Measurements from ENCODE around the gene APBA1. TPM values are rescaled to one million over a fixed set of nuclear protein-coding genes. Genes with fewer than 3 reads are reported as not detected.

Gene APBA1
- polyA plus RNA-seq, 1 experiment = 6.7 TPM

GRCh38 chr9:69546265-69546664 lies 125.9 kb downstream of the APBA1 start:
- Histone ChIP-seq H3K27me3 (ENCODE audit: control insufficient read depth, insufficient read depth, low read length) (no peaks in the 10 kb centered on the region), H3K4me3 (ENCODE audit: low read depth, low read length) (no peak overlapping the region), H3K9me3 (ENCODE audit: control insufficient read depth, insufficient read depth, low read length) (no peaks in the 10 kb centered on the region), H3K27ac (ENCODE audit: low read depth, low read length) (no peak overlapping the region)
- ChIA-PET POLR2A (no interaction called here), CTCF (interaction anchor here (0.5 to 3.5 kb wide), 6 partner anchors 13 to 369 kb away, joined by 3 to 43 read pairs (median 4); no protein-coding TSS in a partner anchor)
- TF ChIP-seq, protein P1, sequence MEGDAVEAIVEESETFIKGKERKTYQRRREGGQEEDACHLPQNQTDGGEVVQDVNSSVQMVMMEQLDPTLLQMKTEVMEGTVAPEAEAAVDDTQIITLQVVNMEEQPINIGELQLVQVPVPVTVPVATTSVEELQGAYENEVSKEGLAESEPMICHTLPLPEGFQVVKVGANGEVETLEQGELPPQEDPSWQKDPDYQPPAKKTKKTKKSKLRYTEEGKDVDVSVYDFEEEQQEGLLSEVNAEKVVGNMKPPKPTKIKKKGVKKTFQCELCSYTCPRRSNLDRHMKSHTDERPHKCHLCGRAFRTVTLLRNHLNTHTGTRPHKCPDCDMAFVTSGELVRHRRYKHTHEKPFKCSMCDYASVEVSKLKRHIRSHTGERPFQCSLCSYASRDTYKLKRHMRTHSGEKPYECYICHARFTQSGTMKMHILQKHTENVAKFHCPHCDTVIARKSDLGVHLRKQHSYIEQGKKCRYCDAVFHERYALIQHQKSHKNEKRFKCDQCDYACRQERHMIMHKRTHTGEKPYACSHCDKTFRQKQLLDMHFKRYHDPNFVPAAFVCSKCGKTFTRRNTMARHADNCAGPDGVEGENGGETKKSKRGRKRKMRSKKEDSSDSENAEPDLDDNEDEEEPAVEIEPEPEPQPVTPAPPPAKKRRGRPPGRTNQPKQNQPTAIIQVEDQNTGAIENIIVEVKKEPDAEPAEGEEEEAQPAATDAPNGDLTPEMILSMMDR (IDR thresholded peaks at IDR 0.05; ENCODE audit: low read depth, low read length) = peak; percentile 54
- DNase-seq (ENCODE audit: low read depth, low spot score) = no peak

- no peak overlapping the region for H3K27ac ChIP-seq (ENCODE audit: low read depth, low read length)
- H3K4me3 ChIP-seq (ENCODE audit: low read depth, low read length) = no peak overlapping the region
- TF ChIP-seq, protein P1 (IDR thresholded peaks at IDR 0.05; ENCODE audit: low read depth, low read length) = no peak
- POLR2A ChIA-PET = no interaction called here
- no peak for DNase-seq (ENCODE audit: low read depth, low spot score)
- no peaks in the 10 kb centered on the region for H3K9me3 ChIP-seq (ENCODE audit: control insufficient read depth, insufficient read depth, low read length)
- H3K27me3 ChIP-seq (ENCODE audit: control insufficient read depth, insufficient read depth, low read length) = no peaks in the 10 kb centered on the region
- CTCF ChIA-PET = no interaction called here
These were observed 129.0 kb downstream of the APBA1 start for GRCh38 chr9:69542942-69543704.

DNA sequence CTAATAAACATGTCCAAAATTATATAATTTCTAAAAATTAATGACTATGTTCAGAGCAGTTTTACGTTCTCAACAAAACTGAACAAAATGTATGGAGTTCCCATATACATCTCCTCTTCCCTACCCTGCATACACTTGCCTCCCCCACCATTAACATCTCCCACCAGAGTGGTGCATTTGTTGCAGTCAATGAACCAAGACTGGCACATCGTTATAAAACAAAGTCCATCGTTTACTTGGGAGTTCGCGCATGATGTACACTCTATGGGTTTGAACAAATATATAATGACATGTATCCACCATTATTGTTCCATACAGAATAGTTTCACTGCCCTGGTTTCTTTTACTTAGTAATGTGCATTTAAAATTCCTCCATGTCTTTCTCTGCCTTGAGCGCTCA lies 130.1 kb downstream of the APBA1 start:
- Histone ChIP-seq H3K27me3 (ENCODE audit: control insufficient read depth, insufficient read depth, low read length) (no peaks in the 10 kb centered on the region), H3K9me3 (ENCODE audit: control insufficient read depth, insufficient read depth, low read length) (no peaks in the 10 kb centered on the region), H3K27ac (ENCODE audit: low read depth, low read length) (no peak overlapping the region), H3K4me3 (ENCODE audit: low read depth, low read length) (no peak overlapping the region)
- POLR2A ChIA-PET = no interaction called here
- CTCF ChIA-PET = no interaction called here
- TF ChIP-seq, protein P1 (IDR thresholded peaks at IDR 0.05; ENCODE audit: low read depth, low read length) = no peak
- DNase-seq (ENCODE audit: low read depth, low spot score) = no peak

DNA sequence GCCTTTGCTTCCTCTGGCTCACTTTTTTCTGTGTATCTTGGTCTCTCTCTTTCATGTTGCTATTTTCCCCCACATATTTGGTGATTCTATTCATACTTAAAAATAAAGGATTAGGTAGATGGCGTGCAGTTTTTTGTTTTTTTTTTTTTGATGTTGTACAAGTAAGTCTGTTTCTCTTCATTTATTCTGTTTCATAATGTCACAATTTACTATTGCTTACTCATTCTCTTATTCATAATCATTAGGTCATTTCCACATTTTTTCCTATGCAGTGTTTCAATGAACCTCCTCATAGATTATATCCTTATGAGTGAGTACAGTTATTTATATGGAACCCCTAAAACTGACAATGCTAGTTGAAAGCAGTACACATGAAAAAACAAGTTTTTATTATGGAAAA lies 136.3 kb downstream of the APBA1 start:
- no peaks in the 10 kb centered on the region for H3K9me3 ChIP-seq (ENCODE audit: control insufficient read depth, insufficient read depth, low read length)
- POLR2A ChIA-PET = no interaction called here
- H3K4me3 ChIP-seq (ENCODE audit: low read depth, low read length) = no peak overlapping the region
- TF ChIP-seq, protein P1 (IDR thresholded peaks at IDR 0.05; ENCODE audit: low read depth, low read length) = no peak
- no peaks in the 10 kb centered on the region for H3K27me3 ChIP-seq (ENCODE audit: control insufficient read depth, insufficient read depth, low read length)
- DNase-seq (ENCODE audit: low read depth, low spot score) = no peak
- H3K27ac ChIP-seq (ENCODE audit: low read depth, low read length) = no peak overlapping the region
- CTCF ChIA-PET = interaction anchor here (0.7 to 1.8 kb wide), 3 partner anchors 114 to 575 kb away, joined by 3 to 6 read pairs (median 3); no protein-coding TSS in a partner anchor

GRCh38 chr9:69535286-69535832 lies 136.8 kb downstream of the APBA1 start:
- ChIA-PET POLR2A (no interaction called here), CTCF (interaction anchor here (0.7 to 1.8 kb wide), 3 partner anchors 114 to 576 kb away, joined by 3 to 6 read pairs (median 3); no protein-coding TSS in a partner anchor)
- no peak for DNase-seq (ENCODE audit: low read depth, low spot score)
- no peaks in the 10 kb centered on the region for H3K9me3 ChIP-seq (ENCODE audit: control insufficient read depth, insufficient read depth, low read length)
- H3K27ac ChIP-seq (ENCODE audit: low read depth, low read length) = no peak overlapping the region
- H3K27me3 ChIP-seq (ENCODE audit: control insufficient read depth, insufficient read depth, low read length) = no peaks in the 10 kb centered on the region
- TF ChIP-seq, protein P1 (IDR thresholded peaks at IDR 0.05; ENCODE audit: low read depth, low read length) = peak; percentile 17; the same call in 1 of the 2 replicates
- no peak overlapping the region for H3K4me3 ChIP-seq (ENCODE audit: low read depth, low read length)

All from AG04450 (cell line).